Rectal smooth muscle tissue (tissue), 1 donor: Measurements from ENCODE around the gene MYO5C.

Experiments
- H3K27ac ChIP-seq: one replicate; pipeline ENCODE4 v1.7.0; 2013; ENCODE audit warnings: low read depth, low read length, inconsistent platforms
- H3K27me3 ChIP-seq: one replicate; pipeline ENCODE4 v1.7.0; 2013; ENCODE audit warnings: low read length; ENCODE audit not compliant: control insufficient read depth, insufficient read depth
- H3K36me3 ChIP-seq: one replicate; pipeline ENCODE4 v1.7.0; 2013; ENCODE audit warnings: low read length; ENCODE audit not compliant: control insufficient read depth, insufficient read depth
- H3K4me1 ChIP-seq: one replicate; pipeline ENCODE4 v1.7.0; 2013; ENCODE audit warnings: low read length; ENCODE audit not compliant: control insufficient read depth, insufficient read depth
- H3K4me3 ChIP-seq: one replicate; pipeline ENCODE4 v1.7.0; 2013; ENCODE audit warnings: low read length
- H3K9ac ChIP-seq: one replicate; pipeline ENCODE4 v1.7.0; 2013; ENCODE audit warnings: low read length

Gene MYO5C

DNA sequence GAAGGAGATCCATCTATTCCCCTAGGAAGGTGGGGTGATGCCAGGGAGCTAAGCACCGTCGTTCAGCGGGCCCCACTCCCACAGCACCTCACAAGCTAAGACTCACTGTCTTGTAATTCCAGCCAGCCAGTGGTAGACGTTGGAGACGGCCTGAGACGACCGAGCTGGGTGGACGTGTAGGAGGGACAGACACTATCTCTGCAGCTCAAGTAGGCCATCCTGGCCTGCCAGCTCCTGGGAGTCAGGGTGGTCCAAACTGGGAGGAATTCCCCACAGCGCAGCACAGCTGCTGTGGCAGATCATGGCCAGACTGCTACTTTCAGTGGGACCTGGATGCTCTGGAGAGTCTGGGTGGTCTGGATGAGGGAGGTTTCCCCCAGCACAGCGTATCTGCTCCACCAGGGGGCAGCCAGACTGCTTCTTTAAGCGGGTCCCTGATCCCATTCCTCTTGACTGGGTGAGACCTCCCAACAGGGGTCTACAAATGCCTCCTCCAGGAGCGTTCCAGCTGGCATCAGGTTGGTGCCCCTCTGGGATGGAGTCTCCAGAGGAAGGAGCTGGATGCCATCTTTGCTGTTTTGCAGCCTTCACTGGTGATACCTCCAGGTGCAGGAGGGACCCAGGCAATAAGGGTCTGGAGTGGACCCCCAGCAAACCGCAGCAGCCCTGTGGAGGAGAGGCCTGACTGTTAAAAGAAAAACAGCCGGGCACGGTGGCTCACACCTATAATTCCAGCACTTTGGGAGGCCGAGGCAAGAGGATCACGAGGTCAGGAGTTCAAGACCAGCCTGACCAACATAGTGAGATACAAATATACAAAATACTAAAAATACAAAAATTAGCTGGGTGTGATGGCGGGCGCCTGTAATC is 132.0 kb downstream of the MYO5C start:
- Histone ChIP-seq H3K4me3 (no peak overlapping the region), H3K36me3 (no peaks in the 10 kb centered on the region), H3K27ac (no peak overlapping the region), H3K9ac (no peak overlapping the region), H3K4me1 (no peaks in the 10 kb centered on the region), H3K27me3 (no peaks in the 10 kb centered on the region)

DNA sequence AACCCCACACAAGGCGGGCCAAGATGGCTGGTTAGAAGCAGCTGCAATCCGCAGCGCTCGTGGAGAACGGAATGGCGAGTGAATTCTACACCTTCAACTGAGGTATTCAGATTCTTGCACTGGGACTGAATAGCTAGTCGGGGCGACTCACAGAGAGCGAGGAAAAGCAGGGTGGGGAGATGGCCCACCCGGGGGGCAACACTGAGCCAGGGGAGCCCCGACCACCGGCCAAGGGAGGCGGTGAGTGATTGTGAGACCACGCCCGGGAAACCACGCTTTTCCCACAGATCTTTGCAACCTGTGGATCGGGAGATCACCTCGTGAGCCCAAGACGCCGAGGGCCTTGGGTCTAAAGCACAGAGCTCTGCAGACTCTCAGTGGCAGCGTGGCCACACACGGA is 132.7 kb downstream of the MYO5C start:
- Histone ChIP-seq H3K27me3 (no peaks in the 10 kb centered on the region), H3K36me3 (no peaks in the 10 kb centered on the region)

DNA sequence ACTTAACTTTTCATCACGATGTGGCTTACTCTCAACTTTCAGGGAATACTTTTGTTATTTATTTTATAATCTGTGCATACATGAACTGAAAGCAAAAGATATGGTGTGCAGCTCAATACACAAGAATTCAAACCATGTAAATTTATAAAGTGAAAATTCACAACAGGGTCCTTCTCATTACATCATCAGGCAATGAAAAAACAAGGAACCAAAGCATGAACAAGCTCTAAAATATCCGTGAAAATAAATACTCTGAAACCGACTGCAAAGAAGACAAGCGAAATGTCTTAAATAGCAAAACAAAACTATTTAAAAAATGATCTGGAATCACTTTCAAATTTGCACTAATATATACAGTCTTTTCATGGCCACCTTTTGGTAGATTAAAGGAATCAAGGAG is 133.3 kb downstream of the MYO5C start:
- H3K36me3 ChIP-seq: no peaks in the 10 kb centered on the region

More for the DNA sequence above, 132.7 kb downstream of the MYO5C start:
- Histone ChIP-seq H3K9ac (no peak overlapping the region), H3K27ac (no peak overlapping the region), H3K4me1 (no peaks in the 10 kb centered on the region), H3K4me3 (no peak overlapping the region)

DNA sequence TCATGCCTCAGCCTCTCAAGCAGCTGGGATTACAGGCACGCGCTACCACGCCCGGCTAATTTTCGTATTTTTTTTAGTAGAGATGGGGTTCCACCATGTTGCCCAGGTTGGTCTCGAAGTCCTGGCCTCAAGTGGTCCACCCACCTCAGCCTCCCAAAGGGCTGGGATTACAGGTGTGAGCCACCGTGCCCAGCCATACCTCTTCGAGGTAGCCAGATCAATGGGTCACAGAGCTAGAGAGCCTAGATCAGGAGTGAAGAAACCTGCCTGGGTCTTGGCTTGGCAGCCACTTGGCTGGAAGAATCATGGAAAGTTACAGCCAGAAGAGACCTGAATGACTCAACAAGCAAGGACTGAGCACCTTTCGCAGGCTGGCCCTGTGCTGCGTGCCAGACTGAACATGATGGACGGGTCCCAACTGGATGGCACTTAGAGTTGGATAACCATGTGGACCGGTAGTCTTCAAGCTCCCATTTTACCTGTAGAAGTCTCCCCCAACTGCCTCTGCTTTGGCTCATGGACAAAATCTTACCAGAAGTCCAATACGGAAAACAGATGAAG is 134.1 kb downstream of the MYO5C start:
- Histone ChIP-seq H3K9ac (no peak overlapping the region), H3K36me3 (no peaks in the 10 kb centered on the region), H3K4me3 (no peak overlapping the region), H3K27me3 (no peaks in the 10 kb centered on the region), H3K4me1 (no peaks in the 10 kb centered on the region), H3K27ac (no peak overlapping the region)

More for the DNA sequence above, 133.3 kb downstream of the MYO5C start:
- Histone ChIP-seq H3K4me3 (no peak overlapping the region), H3K27ac (no peak overlapping the region), H3K9ac (no peak overlapping the region), H3K27me3 (no peaks in the 10 kb centered on the region), H3K4me1 (no peaks in the 10 kb centered on the region)

DNA sequence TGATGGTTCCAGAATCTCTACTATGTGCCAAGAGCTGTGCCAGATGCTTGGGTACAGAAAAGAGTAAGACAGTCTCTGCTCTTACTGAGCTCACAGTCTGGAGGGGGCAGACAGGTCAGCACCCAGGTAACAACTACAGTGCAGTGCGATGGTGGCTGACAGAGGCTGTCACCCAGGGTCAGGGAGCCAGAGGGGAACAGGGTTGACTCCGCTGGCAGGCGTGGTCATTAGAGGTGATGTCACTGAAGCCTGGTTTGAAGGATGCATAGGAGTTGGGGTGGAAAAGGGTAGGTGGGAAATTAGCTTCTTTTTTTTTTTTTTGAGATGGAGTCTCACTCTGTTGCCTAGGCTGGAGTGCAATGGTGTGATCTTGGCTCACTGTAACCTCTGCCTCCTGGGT is 136.0 kb downstream of the MYO5C start:
- Histone ChIP-seq H3K9ac (no peak overlapping the region), H3K4me3 (no peak overlapping the region), H3K4me1 (no peaks in the 10 kb centered on the region), H3K27ac (no peak overlapping the region), H3K27me3 (no peaks in the 10 kb centered on the region), H3K36me3 (no peaks in the 10 kb centered on the region)

DNA sequence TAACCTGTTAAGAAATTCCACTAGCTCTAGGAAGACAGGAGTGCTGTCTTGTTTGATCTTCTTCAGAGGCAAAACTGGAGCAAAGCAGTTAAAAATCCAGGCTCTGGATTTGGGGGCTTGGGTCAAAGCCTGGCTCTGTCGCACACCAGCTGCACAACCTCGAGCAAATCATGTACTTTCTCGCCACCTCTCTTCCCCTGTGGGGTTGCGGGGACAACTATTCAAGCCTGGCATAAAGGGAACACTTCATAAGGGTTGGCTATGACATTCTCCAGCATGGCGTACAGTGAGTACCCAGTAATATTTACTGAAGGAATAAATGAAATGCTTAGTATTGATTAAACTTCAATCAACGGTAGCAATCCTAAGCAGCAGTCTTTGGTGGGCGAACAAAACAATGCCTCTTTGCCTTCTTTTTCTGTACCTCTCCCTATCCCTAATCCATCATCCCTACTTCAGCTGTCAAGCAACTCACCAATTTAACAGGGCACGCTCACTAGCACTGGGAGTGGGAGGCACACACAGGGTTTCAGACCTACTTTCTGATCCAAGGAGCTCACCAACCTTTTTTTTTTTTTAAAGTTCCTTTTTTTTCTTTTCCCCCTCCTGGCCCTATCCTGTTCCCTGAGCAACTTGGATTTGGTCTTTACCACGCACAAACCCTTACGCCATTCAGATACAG is 137.4 kb downstream of the MYO5C start:
- Histone ChIP-seq H3K9ac (no peak overlapping the region), H3K27me3 (no peaks in the 10 kb centered on the region), H3K27ac (no peak overlapping the region), H3K4me1 (no peaks in the 10 kb centered on the region), H3K36me3 (no peaks in the 10 kb centered on the region), H3K4me3 (no peak overlapping the region)

DNA sequence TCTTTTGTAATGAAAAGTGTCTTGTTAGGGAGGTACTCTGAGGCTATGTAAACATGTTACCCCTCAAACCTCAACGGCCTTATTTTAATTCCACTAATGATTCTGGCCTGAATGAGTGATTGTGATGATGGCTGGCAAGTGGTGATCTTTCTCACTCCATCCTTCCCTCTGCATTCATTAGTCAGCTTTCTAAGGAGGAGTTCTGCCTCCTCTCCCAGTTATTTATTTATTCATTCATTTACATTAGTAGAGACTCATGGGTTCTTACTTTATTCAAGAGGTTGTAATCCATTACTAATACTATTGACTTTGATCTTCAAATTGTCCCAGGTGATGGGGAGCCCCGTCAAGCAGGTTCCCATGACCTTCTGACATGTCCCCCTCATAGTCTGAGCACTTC is 139.7 kb downstream of the MYO5C start:
- no peak overlapping the region for H3K9ac ChIP-seq

DNA sequence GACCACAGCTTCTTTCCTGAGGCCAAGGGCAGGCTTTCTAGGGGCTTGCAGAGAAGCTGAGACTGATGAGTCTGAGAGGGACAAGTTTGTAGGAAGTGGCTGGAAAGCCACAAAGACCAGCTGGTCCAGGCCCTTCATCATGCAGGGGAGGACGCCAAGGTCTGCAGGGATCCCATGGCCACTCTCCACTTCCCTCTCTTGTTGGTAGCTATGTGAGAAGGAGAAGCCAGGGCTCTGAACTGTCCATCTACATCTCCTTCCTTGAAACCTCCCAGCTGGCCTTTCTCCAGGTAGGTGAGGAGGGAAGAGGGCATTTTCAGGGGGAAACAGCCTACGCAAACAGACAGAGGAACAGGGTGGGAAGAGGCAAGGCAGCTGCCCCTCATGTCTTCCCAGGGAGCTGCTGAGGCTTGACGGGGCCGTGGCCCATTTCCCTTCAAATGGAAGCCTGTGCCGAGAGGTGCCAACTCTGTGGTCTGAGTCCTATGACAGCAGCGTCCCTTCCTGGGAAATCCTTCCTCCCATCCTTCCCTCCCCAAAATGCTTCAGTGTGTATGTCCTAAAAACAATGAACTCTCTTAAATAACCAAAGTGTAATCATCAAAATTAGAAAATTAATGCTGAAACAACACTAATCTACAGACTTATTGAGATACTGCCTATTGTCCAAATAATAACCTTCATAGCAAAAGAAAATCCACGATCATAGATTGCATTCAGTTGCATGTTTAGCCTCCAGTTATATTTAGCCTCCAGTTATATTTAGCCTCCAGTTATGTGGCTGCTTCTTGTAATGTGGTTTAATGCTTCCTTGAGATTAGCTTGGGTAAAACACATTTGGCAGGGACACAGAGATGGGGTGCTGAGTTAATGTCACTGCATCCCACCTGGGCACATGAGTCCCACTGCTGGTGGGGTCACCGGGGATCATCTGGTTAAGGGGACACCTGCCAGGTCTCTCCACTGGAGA is 140.4 kb downstream of the MYO5C start:
- no peaks in the 10 kb centered on the region for H3K4me1 ChIP-seq
- H3K27ac ChIP-seq: no peak overlapping the region
- H3K9ac ChIP-seq: no peak overlapping the region
- H3K27me3 ChIP-seq: no peaks in the 10 kb centered on the region
- no peak overlapping the region for H3K4me3 ChIP-seq
- no peaks in the 10 kb centered on the region for H3K36me3 ChIP-seq

More for the DNA sequence above, 139.7 kb downstream of the MYO5C start:
- H3K4me3 ChIP-seq: no peak overlapping the region
- no peaks in the 10 kb centered on the region for H3K27me3 ChIP-seq
- no peaks in the 10 kb centered on the region for H3K36me3 ChIP-seq
- H3K27ac ChIP-seq: no peak overlapping the region
- no peaks in the 10 kb centered on the region for H3K4me1 ChIP-seq

DNA sequence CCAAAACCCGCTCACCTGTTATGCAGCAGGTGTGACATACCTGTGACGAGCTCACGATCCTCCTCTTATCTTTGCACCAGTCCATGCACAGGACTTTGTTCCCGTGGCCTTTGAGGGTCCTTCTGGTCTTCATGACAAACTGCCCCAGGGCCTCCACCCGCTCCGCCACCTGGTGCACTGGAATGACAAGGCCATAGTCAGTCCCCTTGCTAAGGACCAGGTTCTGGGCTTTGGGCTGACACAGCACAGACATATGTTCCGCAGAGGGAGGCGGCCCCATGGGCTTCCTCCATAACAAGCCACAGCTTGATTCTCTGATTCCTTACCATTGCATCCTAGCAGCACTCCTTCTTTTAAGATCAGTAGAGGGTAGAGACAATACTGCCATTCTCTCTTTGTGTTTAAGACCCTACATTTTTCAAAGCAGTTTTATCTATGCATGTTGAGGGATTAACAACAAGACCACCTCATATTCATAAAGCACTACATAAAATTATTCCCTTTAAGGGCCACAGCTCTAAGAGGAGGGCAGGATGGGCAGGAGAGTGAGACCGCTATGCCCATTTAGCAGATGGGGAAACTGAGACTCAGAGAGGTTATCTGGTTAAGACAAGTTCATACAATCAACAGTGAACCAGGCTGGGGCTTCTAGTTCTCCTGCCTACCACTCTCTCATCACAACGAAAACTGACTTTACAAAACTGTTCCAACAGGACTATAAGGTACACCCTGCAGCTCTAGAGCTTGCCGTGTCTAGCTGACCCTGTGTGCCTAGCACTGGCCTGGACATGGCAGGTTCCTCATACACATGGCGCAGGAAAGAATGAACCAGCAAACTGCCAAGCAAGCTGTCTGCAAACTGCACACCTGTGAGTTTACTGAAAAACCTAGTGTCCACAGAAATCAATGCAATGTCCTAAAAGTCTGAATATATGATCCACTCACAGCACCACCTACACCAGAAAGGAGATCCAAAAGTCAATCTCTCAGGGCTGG is 141.4 kb downstream of the MYO5C start:
- H3K9ac ChIP-seq: no peak overlapping the region
- no peak overlapping the region for H3K27ac ChIP-seq
- no peaks in the 10 kb centered on the region for H3K27me3 ChIP-seq
- H3K4me3 ChIP-seq: no peak overlapping the region
- H3K36me3 ChIP-seq: peaks cover 3% of the 10 kb centered on the region
- no peaks in the 10 kb centered on the region for H3K4me1 ChIP-seq

DNA sequence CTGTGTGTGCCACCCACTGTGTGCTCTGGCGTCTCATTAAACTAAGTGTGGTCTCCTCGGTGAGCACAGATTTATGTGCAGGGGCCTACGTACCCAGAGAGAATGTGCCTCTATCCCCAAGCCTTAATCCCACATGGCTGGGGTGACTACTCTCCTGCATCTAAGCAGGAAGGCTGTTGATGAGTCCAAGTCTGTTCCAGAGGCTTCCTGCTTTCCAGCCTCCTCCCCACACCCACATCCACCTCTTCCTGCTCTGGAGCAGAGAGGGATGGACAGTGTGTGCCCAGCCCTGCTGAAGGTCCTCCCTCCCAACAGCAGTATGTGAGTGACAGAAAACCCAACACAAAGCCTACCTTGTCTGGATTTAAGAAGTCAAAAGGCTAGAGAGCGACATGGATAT is 144.3 kb downstream of the MYO5C start:
- no peaks in the 10 kb centered on the region for H3K27me3 ChIP-seq
- H3K4me1 ChIP-seq: no peaks in the 10 kb centered on the region
- H3K36me3 ChIP-seq: peaks cover 3% of the 10 kb centered on the region
- H3K9ac ChIP-seq: no peak overlapping the region
- no peak overlapping the region for H3K4me3 ChIP-seq
- H3K27ac ChIP-seq: no peak overlapping the region

DNA sequence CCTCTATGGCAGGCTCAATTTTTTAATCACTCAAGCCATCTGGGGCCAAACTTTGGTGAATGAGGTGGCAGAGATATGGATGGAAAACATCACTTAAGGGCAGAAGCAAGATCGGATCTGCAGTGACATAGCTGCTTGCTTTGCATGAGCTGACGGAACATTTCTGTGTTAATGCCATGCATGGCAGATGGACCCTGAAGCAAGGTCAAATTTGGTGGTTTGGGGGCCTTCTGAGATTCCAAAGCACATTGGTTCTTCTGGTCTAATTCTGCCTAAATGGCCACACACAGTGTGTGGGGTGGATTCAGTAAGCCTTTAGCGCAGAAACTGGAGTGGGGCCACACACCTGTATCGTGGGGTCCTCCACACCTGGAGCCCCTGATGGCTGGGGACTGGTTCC is 144.7 kb downstream of the MYO5C start:
- Histone ChIP-seq H3K4me1 (no peaks in the 10 kb centered on the region), H3K27ac (no peak overlapping the region), H3K36me3 (peaks cover 3% of the 10 kb centered on the region), H3K4me3 (no peak overlapping the region), H3K27me3 (no peaks in the 10 kb centered on the region), H3K9ac (no peak overlapping the region)
